Measurements from ENCODE around the gene NR2C2.
"Not testable (repeated sequence)": the region's sequence is repeated elsewhere in the genome, so short reads cannot be mapped to it uniquely, and the experiment has no call there.

NR2C2 gene

DNA sequence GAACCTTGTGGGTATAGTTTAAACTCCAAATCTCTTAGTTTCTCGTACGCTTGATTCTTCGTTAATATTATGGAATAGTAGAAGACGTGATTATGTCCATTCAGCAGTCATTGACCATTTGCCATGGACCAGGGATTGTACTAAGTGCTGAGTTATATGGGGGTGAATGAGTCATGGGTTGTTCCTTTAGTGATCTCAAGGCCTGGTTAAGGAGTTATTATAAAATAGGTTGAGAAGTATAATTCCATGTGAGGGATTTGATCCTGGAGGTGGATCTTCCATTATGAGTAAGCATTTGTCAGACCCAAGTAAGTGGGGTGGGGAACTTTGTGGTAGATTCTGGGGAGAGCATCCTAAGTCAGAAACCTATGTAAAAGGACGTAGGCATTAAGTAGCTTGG lies 15.4 kb downstream of the NR2C2 start:
- FAIRE-seq, result no peak

DNA sequence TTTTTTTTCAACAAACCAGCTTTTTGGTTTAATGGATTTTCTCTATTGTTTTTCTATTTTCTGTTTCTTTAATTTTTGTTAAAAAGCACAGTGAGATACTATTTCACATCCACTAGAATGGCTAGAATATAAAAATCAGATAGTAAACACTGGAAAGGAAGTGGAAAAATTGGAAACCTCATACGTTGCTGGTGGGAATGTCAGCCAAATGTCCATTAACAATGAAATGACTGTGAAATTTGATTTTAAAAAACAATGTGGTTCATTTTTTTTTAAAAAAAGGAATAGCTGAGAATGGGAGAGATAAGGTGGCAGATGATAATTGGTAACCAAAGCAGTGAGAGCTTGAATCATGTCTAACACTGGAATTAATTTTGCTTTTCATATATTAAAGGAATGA lies 19.9 kb downstream of the NR2C2 start:
- FAIRE-seq, result no peak

DNA sequence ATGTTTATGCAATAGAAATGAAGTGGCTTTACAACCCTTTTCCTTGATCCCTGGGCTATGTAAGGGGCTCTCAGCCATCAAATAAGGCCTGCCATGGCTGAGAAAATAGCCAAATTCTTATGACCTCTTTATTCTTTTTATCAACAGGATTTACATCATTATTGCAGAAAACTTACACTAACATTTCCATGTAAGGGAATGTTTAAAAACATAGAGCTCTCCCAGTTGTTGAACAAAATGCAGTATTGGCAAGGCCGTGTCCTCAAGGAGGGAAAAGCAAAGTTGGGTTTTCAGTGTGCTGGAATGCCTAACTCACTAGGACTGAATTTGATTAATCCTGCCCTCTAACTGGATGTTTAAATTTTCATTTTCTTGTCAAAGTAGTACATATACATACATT lies 22.3 kb downstream of the NR2C2 start:
- FAIRE-seq, result no peak

DNA sequence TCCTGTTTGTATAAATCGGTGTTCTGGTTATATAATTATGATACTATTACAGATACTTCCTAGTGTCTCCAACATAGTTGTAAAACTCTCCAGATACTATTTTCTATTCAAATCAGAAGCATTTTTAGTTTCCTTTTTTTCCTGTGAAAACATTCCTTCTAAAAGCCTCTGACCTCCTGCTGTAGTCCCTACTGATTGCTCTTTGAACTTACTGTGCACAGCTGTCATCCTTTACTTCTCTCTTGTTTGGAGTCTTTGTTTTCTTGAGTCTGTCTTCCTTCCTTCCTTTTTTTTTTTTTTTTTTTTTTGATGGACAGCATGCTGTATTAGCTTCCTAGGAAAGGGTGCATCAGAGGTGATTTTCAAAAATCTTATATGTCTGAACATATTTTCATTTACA lies 28.9 kb downstream of the NR2C2 start:
- no peak for FAIRE-seq

DNA sequence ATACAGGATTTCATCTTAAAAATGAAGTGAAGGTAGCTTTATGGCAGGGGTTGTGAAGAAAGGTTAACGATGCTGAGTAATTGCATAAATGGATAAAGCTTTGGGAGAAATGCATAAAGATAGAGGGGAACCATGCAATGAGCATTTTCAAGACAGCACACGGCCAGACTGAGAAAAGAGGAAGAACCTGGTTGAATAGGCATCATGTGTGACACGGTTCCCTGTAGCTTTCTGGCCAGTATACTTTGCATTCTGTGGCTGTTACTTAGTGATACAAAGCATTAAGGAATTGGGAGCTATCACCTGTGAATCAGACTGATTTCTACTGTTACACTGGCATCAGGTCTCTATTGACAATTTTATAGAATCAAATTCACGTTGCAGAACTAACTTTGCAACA lies 33.3 kb downstream of the NR2C2 start:
- no peak for FAIRE-seq

DNA sequence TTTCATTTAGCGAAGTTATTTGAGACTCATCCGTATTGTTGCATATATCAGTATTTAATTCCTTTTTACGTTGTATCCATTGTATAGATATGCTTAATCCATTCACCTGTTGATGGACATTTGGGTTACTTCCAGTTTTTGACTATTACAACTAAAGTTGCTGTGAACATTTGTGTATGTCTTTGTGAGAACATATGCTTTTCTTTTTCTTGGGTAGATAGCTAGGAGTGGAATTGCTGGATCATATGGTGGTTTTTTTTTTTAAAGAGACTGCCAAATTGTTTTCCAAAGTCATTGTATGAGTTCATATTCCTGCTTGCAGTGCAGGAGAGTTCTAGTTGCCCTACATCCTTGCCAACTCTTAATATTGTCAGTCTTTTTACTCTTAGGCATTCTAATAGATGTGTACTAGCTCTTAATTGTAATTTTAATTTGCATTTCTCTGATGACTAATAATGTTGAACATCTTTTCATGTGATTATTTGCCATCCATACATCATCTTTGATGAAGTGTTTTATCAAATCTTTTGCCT lies 37.3 kb downstream of the NR2C2 start:
- FAIRE-seq, result no peak

DNA sequence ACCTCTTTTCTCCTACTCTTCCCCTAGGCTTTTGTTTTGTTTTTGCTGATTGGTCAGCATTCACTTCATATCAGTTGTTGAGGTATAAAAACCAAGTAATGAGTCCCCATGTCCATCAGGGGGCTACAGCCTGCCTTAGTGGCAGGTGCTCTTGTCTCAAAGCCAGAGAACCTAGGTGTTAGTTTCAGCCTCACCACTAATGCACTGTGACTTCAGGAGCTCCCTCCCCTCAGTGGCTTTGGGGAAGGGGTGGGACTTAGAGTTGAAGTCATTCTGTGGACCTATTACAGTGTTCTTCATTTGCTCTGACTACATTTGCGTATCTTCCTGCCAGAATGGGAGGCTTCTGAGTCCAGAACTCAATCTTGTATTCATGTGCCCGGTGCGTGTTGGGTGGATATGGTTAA lies 41.6 kb downstream of the NR2C2 start:
- FAIRE-seq, result no peak

DNA sequence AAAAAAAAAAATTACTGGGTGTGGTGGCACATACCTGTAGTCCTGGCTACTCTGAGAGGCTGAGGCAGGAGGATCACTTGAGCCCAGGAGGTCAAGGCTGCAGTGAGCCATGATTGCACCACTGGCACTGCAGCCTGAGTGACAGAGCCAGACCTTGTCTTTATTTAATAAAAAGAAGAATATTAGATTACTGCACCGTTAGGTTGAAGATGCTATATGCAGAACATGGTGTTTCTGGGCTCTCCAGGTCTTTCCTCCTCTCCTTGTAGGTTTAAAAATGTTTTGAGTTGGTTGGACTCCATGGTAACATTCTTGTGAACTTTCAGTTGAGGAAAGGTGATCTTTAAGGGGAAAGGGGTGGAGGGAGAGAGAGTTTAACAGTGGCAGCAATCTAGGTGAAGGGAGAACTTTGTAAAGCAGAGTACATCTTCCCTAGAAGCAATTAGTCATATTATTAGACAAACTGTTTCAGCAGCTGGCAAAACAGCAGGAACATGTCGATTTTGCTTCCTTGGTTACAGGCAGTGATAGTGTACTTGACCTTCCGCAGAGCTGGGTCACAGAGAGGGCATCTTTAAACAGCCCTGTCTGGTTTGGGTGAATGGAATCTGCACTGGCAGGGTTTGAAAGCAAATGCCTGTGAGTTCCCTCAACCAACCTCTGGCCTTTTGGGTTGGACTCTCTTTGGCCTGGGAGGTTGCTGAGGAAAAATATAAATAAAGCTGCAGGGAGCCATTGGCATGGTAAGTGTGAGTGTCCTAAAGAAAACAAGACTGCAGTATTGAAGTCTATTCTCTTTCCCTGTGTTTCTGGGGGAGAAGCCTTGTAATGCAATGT lies 42.8 kb downstream of the NR2C2 start:
- no peak for FAIRE-seq

DNA sequence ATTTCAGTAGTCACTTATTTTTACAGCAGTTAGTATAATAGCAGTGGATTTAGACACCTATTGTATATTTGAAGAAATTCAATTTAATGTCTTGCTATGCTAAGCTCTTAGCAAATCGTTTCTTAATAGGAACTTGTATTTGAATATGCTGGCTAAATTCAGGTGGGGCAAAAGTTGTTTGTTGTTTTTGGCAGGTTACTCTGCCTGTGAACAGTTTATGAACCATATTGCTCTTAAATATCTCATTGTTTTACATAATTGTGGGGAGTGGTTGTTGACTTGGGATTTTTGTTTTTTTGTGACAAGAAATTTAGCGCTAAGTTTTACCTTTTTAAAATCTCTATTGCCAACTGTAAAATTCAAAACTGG lies 43.4 kb downstream of the NR2C2 start:
- no peak for FAIRE-seq

DNA sequence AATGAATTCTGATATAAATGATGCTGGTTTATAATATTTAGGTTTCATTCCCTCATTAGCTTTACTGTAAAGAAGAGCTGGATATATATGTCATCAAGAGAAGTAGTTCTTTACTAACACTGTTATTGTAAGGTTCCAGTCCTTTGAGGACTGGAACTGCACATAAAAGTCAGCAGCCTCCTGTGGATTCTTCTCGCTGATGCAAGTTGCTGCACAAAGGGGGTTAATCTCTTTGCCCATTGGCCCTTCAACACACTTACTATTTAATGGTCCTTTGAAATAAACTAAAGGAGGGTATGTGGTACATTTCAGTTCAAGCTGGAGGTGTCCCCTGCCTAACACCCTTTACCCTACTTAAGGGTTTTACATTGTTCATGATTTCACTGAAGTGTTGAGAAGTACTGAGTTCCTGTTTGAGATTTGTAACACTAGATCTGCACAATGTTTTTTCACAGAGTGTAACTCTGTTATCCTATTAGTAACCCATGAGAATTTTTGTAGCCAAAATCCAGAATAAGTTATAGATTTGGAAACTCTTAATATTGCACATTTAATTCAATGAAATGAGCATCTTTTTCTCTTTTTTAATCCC lies 43.9 kb downstream of the NR2C2 start:
- no peak for FAIRE-seq

DNA sequence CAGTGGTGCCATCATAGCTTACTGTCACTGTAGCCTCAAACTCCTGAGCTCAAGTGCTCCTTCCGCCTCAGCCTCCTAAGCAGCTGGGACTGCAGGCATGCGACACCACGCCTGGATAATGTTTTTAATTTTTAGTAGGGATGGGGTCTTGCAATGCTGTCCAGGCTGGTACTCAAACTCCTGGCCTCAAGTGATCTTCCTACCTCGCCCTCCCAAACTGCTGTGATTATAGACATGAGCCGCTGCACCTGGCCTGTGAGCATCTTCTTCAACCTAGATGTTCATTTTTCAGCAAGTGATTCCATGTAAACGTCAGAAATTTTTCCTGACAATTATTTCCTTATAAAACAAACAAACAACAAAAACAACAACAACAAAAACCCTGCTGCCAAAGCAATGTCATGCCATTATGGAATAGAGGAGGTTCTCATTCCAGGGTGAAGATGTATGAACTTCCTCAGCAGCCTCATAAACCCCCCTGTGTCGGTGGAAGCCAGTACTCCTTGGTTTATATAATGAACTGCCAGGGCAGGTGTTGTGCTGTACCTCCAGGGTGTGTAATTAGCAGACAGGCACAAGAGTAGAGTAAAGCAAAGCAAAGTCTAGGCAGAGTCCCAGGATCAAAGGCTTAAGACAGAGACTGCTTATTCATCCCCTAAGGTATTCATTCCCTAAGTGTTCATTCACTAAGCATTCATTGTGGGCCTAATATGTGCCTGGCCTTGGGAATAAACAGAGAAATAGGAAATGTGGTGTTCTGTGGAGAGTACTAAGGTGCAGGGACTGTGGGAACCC lies 44.6 kb downstream of the NR2C2 start:
- FAIRE-seq, result no peak

DNA sequence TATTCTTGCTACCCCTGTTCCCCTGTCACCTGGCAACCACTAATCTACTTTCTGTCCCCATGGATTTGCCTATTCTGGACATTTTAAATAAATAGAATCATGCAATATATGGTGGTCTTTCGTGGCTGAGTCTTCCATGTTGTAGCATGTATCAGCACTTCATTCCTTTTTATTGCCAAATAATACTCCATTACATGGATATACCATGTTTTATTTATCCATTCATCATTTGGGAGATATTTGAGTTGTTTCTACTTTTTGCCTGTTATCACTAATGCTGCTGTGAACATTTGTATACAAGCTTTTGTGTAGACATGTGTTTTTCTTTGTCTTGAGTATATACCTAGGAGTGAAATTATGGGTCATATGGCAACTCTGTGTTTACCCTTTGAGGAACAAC lies 50.6 kb downstream of the NR2C2 start:
- FAIRE-seq, result no peak

DNA sequence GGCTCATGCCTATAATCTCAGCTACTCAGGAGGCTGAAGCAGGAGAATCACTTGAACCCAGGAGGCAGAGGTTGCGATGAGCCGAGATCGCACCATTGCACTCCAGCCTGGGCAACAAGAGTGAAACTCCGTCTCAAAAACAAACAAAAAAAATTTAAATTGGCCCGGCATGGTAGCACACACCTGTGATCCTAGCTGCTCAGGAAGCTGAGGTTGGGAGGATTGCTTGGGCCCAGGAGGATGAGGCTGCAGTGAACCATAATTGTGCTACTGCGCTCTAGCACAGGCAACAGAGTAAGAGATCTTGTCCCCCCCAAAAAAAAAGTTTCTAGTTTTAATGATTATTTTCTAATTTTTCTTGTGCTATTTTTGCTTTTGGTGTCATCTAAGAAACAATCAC lies 51.8 kb downstream of the NR2C2 start:
- FAIRE-seq, result not testable (repeated sequence)

DNA sequence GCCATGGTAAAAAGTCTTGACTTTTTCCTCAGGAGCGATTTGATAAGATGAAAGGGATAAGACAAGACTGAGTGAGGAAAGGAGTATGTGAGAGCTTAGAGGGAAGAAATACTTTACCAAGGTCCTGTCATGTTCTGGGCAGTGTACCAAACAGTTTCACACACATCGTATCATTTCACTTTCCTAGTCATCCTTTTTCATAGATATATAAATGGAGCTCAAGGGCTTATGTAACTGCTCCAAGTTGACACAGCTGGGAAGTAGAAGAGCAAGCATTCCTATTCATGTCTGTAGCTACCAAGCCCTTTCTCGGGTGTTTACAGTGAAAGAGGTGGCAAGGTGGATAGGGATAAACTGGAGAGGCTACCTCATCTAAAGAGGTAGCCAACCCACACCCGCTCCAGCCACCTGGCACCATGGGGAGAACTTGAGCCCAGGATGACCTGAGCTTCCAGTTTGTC lies 60.3 kb downstream of the NR2C2 start:
- FAIRE-seq, result no peak

DNA sequence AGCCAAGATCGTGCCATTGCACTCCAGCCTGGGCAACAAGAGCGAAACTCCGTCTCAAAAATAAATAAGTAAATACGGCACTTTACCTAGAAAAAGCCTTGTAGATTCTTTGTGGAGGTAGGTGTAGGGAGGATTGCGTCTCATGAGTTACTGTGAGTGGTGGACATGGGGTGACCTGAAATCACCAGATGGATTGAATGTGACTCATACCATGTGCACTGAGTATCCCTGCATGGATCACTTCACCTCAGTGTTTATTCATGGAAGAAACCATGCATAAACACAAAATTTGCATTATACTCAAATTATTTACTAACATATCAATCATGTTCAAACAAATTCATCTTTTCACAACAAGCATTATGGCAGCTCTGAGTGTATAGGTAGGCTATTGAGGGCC lies 61.8 kb downstream of the NR2C2 start:
- no peak for FAIRE-seq

DNA sequence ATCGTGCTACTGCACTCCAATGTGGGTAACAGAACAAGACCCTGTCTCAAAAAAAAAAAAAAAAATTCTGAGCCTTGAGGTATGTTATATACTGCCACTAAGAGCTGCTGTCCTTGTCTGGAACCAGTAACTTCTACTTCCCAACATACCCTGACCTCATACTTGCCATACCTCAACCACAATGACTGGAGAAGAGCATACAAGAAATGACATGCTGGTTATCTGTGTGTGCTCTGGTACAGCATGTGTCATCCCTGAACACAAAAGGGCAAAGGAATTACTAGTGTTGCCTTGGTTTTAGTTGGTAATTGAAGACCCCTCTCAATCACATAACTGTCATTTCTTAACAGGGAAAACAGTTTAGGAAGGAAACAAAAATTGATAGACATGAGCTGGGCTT lies 63.3 kb downstream of the NR2C2 start:
- no peak for FAIRE-seq

DNA sequence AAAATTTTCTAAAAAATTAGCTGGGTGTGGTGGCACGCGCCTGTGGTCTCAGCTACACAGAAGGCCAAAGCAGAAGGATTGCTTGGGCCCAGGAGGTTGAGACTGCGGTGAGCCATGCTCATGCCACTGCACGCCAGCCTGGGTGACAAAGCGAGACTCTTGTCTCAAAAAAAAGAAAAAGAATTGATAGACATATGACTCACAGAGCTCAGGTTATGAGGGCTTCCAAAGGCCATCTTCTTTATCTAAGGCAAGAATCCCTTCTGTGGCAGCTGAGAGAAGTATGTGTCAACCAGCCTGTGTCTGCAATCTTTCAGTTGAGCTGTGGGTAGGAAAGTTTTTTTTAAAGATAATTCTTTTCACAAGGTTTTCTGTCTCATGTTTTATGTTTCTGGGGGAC lies 63.8 kb downstream of the NR2C2 start:
- FAIRE-seq, result no peak

DNA sequence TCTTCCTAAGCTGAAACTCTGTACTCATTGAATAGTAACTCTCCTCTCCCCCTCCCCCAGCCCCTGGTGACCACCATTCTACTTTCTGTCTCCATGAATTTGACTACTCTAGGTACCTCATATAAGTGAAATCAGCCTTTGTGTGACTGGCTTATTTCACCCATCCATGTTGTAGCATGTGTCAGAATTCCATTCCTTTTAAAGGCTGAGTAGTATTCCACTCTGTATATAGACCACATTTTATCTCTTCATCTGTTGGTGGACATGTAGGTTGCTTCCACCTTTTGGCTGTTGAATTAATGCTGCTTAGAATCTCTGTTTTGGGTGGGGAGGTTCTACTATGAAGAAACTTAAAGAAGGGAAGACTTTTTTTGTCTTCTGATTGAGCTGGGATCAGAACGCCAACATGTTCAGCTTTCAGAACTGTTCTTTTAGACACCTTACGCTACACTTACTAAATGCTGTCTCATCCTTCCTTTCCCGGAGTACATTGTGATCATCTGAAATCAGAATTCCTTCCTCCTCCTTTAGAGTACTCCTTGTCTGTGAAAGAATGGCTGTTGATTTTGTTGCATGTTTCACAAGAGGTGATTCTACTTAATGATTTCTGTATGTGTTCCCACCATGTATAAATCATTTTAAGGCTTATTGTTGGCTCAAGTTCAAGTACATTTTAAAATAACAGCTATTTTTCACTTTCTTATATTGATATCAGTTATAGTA lies 67.4 kb downstream of the NR2C2 start:
- no peak for FAIRE-seq

DNA sequence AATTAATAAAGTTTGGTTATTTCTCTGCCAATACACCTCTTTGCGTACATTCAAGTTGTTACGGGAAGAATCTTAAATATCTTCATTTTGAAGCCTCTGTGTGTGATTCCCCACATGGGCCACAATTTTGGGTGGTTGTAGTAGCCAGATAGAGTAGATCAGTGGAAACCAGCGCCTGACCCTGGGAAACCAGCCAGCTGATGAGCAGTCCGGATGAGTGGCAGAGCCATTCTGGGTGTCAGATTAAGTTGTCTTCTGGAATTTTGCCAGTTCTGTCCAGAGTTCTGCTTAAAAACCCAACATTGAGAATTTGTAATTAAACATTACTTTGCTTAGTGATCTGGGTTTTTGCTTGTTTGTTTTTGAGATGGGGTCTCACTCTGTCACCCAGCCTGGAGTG lies 68.1 kb downstream of the NR2C2 start:
- no peak for FAIRE-seq

DNA sequence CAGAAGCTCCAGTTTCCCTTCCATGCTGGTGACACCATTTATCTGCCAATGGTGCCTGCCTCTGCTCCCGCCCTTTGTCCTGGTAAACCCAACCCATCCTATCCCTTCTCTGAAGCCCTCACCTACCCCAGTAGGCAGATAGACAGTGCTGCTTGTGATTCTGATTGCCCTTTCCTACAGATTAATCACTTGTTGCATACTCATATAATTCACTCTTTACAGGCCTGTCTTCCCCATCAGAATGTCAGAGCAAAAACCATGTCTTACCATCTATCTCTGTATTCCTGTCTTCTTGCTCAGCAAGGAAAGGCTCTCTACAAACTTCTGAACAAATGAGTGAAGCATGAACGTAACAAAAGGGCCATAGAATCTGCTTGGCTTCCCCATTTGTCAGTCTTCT lies 69.8 kb downstream of the NR2C2 start:
- FAIRE-seq, result no peak

DNA sequence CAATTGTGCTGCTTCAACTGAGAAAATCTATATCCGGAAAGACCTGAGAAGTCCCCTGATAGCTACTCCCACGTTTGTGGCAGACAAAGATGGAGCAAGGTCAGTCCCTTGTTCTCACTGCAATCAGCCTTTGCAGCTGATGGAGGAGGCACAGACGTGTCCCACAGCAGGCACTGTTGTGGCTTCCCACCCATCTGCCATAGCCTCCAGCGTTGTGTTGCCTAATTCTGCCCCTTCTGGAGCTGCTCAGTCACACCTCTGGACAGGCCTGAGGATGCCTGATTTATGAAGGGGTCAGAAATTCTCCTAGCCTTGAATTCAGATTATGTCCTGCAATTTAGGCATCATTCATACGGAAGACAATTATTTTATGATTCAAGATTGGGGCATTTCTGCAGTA lies 75.9 kb downstream of the NR2C2 start:
- no peak for FAIRE-seq

DNA sequence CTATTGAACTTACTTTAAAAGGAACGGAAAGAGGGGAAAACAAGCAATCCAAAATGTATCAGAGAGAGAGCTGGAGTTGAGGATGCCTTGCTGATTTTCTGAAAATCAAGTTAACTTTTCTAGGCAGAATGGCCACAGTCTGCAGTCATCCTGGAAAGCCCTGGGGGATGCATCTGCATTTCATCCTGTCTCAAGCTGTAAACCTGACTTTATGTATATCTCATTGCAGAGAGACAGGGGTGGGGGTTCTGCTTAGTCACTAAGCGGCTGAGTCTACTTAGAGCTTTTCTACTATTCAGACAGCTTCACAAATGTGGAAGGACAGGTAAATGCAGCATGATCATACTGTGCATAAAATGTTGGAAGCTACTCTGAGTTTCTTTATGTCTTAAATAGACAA lies 76.3 kb downstream of the NR2C2 start:
- FAIRE-seq, result no peak

DNA sequence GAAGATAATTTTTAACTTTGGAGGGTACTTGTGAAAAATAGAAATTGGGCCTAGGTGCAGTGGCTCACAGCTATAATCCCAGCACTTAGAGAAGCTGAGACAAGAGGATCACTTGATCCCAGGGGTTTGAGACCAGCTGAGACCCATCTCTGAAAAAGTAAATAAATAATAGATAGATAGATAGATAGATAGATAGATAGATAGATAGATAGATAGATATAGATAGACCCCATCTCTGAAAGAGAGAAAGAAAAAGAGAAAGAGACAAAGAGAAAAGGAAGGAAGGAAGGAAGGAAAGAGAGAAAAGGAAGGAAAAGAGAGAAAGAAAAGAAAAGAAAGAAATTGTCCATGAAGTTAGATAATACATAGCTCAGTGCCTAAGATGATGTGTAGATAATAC lies 82.2 kb downstream of the NR2C2 start:
- no peak for FAIRE-seq
